Ovary (tissue), 9 donors: ENCODE measurements around the gene SLC7A6OS. TPM values are rescaled to one million over a fixed set of nuclear protein-coding genes. Genes with fewer than 3 reads are reported as not detected.

Source experiments
- DNase-seq, 5 donors: peaks; one replicate each; pipeline ENCODE4 v3.0.0-alpha.2; 2019 to 2020
- H3K27ac ChIP-seq, 2 donors: fragments of 200-600 bp; one replicate each; pipeline versions ENCODE4 v1.5.1 to v1.8.0; 2019 to 2022
- H3K27me3 ChIP-seq: fragments of 200-600 bp; one replicate; pipeline ENCODE4 v1.8.0; 2022
- H3K36me3 ChIP-seq: fragments of 200-600 bp; sonication (generic); one replicate; pipeline ENCODE4 v1.5.1; 2019
- H3K4me1 ChIP-seq: one replicate; pipeline ENCODE4 v1.8.1; 2013; ENCODE audit warnings: mild to moderate bottlenecking, moderate library complexity; ENCODE audit not compliant: insufficient read depth
- H3K4me3 ChIP-seq: fragments of 200-600 bp; sonication (generic); one replicate; pipeline ENCODE4 v1.5.1; 2017
- H3K9me3 ChIP-seq, 2 donors: fragments of 200-600 bp in 1 of 2; sonication (generic) in 1 of 2; one replicate each; pipeline versions ENCODE4 v1.5.1 to v1.8.1; 2013 to 2019; ENCODE audit warnings: mild to moderate bottlenecking in 1 of 2, moderate library complexity in 1 of 2
- CTCF ChIP-seq, 3 donors: fragments of 450-650 bp in 2 of 3; fragments of 200-600 bp in 1 of 3; IDR thresholded peaks; one replicate each; pipeline versions ENCODE4 v1.5.1 to v1.8.0; 2016 to 2022; ENCODE audit warnings: antibody characterized with exemption in 3 of 3, mild to moderate bottlenecking in 1 of 3
- EP300 ChIP-seq: sonication (generic); formaldehyde crosslinking; IDR thresholded peaks from one replicate; pipeline ENCODE4 v1.6.1; 2017; ENCODE audit warnings: antibody characterized with exemption
- POLR2A ChIP-seq: fragments of 450-650 bp; IDR thresholded peaks from one replicate; pipeline ENCODE4 v1.6.1; 2017; ENCODE audit warnings: antibody characterized with exemption, mild to moderate bottlenecking, moderate library complexity
- WGBS, 3 donors: extraction: QIAGEN DNeasy Blood & Tissue Kit in 1 of 3; methylation state at CpG; one replicate each; pipeline versions ENCODE4 v1.1.5 to v1.1.7; 2013 to 2017; 5-methylcytosine and 5-hydroxymethylcytosine counted together
- intact Hi-C, 4 donors: fragments of 100-400 bp; cut with DNase I; formaldehyde crosslinking; loops; one replicate each; pipeline versions ENCODE4 v1.11.0 to v1.15.1; 2022 to 2023
- polyA plus RNA-seq, 2 donors: library from polyadenylated mRNA; stranded (reverse); fragments of 200-250 nt in 1 of 2; fragments of 350-450 nt in 1 of 2; fragmentation: Illumina TruSeq in 1 of 2; extraction: RNeasy Lipid Tissue Mini Kit (QIAGEN cat#74804) in 1 of 2; gene quantifications; one replicate each; pipeline ENCODE4 v1.2.3, GENCODE V29; 2013 to 2014
- total RNA-seq, 7 donors: library from RNA; depleted of rRNA in 2 of 7; stranded (reverse); fragments of >200 nt in 2 of 7; fragmentation: NEBNext Ultra II Directional in 3 of 7; extraction: Animal tissue kit (Norgen Biotek cat#: 25700) in 3 of 7; gene quantifications; one replicate each; pipeline versions ENCODE4 v1.1.0 to v1.2.4, GENCODE V29; 2016 to 2023
- donor health status: DM: no; HTN: no; CAD: no; lungs with moderate emphysema.
- donor health status: DM: no; HTN: no; CAD: no.
- donor health status: Bipolar disorder and iron deficiency.
- donor health status: DM: yes; HTN: yes; CAD: no.
- donor health status: DM: no; HTN: no; CAD: no.
- donor health status: DM: yes; HTN: yes; CAD: no.

SLC7A6OS gene
- total and polyA plus RNA-seq, 9 donors: 8.7 to 20.7 (median 17.6) TPM

- intact Hi-C loops: no loop called here
- H3K27me3 ChIP-seq: no peaks in the 10 kb centered on the region
- no peak for DNase-seq
- H3K9me3 ChIP-seq: no peaks in the 10 kb centered on the region
- no peak for TF ChIP-seq POLR2A
- no peak for TF ChIP-seq EP300
- TF ChIP-seq CTCF (IDR thresholded peaks at IDR 0.05): no peak
- H3K27ac ChIP-seq: no peak overlapping the region
- no peaks in the 10 kb centered on the region for H3K4me1 ChIP-seq
- 90 to 94% (median 93%) methylated on average over 18 of the region's 18 CpGs for WGBS, 3 donors
- H3K4me3 ChIP-seq: no peak overlapping the region
- no peaks in the 10 kb centered on the region for H3K36me3 ChIP-seq
These were observed 55.0 kb downstream of the SLC7A6OS start for GRCh38 chr16:68255712-68256111.

- Histone ChIP-seq H3K4me1 (no peaks in the 10 kb centered on the region), H3K4me3 (no peak overlapping the region), H3K27ac (no peak overlapping the region), H3K9me3 (no peaks in the 10 kb centered on the region), H3K27me3 (no peaks in the 10 kb centered on the region), H3K36me3 (no peaks in the 10 kb centered on the region)
- DNase-seq: no peak
- intact Hi-C loops: no loop called here
- TF ChIP-seq POLR2A: no peak
- TF ChIP-seq CTCF (IDR thresholded peaks at IDR 0.05): no peak
- no peak for TF ChIP-seq EP300
- WGBS, 3 donors: 84 to 86% (median 85%) methylated on average over 4 of the region's 4 CpGs
These were observed 57.0 kb downstream of the SLC7A6OS start for GRCh38 chr16:68253721-68254120.

GRCh38 chr16:68252383-68252782 is 58.4 kb downstream of the SLC7A6OS start:
- no peak overlapping the region for H3K27ac ChIP-seq
- WGBS, 3 donors: 76 to 86% (median 82%) methylated on average over 5 of the region's 5 CpGs
- H3K27me3 ChIP-seq: no peaks in the 10 kb centered on the region
- intact Hi-C loops: no loop called here
- no peaks in the 10 kb centered on the region for H3K4me1 ChIP-seq
- H3K36me3 ChIP-seq: no peaks in the 10 kb centered on the region
- H3K4me3 ChIP-seq: no peak overlapping the region
- H3K9me3 ChIP-seq: no peaks in the 10 kb centered on the region
- no peak for TF ChIP-seq POLR2A
- DNase-seq: no peak

- no peaks in the 10 kb centered on the region for H3K27me3 ChIP-seq
- H3K4me1 ChIP-seq: peaks cover 2% of the 10 kb centered on the region
- H3K9me3 ChIP-seq: no peaks in the 10 kb centered on the region
- intact Hi-C loops: no loop called here
- H3K27ac ChIP-seq: no peak overlapping the region
- TF ChIP-seq CTCF (IDR thresholded peaks at IDR 0.05): no peak
- no peak for TF ChIP-seq POLR2A
- TF ChIP-seq EP300: no peak
- no peak for DNase-seq
- H3K4me3 ChIP-seq: no peak overlapping the region
- H3K36me3 ChIP-seq: no peaks in the 10 kb centered on the region
- WGBS, 3 donors: 85 to 88% (median 86%) methylated on average over 5 of the region's 5 CpGs
These were observed 58.9 kb downstream of the SLC7A6OS start for GRCh38 chr16:68251832-68252231.

- DNase-seq: no peak
- intact Hi-C loops: no loop called here
- WGBS, 3 donors: 89 to 90% (median 89%) methylated on average over 6 of the region's 6 CpGs
- Histone ChIP-seq H3K4me3 (no peak overlapping the region), H3K4me1 (peaks cover 6% of the 10 kb centered on the region), H3K9me3 (no peaks in the 10 kb centered on the region), H3K36me3 (no peaks in the 10 kb centered on the region), H3K27me3 (no peaks in the 10 kb centered on the region), H3K27ac (no peak overlapping the region)
- TF ChIP-seq EP300 (no peak), POLR2A (no peak), CTCF (IDR thresholded peaks at IDR 0.05) (no peak)
These were observed 59.8 kb downstream of the SLC7A6OS start for GRCh38 chr16:68250951-68251350.
